CD14-positive monocyte (primary cell): ENCODE data around the gene KAT14. TPM values are rescaled to one million over a fixed set of nuclear protein-coding genes. Genes with fewer than 3 reads are reported as not detected.
"Not testable (repeated sequence)": the region's sequence is repeated elsewhere in the genome, so short reads cannot be mapped to it uniquely, and the experiment has no call there.

ENCODE experiments used
- DNase-seq, 3 donors: peaks; one replicate each; pipeline ENCODE4 v3.0.0-alpha.2; 2011 to 2022
- H2AFZ ChIP-seq: 2 replicates; pipeline ENCODE4 v1.6.0; 2012; ENCODE audit warnings: mild to moderate bottlenecking, low read depth, low read length, inconsistent platforms; ENCODE audit not compliant: insufficient read depth, poor library complexity, severe bottlenecking
- H3K27ac ChIP-seq, 2 donors: 1 replicate in 1 of 2; 2 replicates in 1 of 2; pipeline ENCODE4 v1.5.1; 2012 to 2013; ENCODE audit warnings: low read length in 2 of 2, control low read depth in 1 of 2, inconsistent platforms in 1 of 2, low read depth in 1 of 2, mild to moderate bottlenecking in 1 of 2
- H3K27me3 ChIP-seq, 2 donors: one replicate each; pipeline versions ENCODE4 v1.6.0 to v1.6.1; 2011 to 2013; ENCODE audit warnings: low read length in 2 of 2; ENCODE audit not compliant: control insufficient read depth in 2 of 2, insufficient read depth in 2 of 2
- H3K36me3 ChIP-seq, 2 donors: replicated peaks in 1 of 2; 1 replicate in 1 of 2; 2 replicates in 1 of 2; pipeline versions ENCODE4 v1.5.1 to v1.6.1; 2012 to 2013; ENCODE audit warnings: low read length in 2 of 2, control low read depth in 1 of 2, inconsistent platforms in 1 of 2, mild to moderate bottlenecking in 1 of 2; ENCODE audit not compliant: insufficient read depth in 2 of 2, control insufficient read depth in 1 of 2
- H3K4me1 ChIP-seq, 2 donors: 1 replicate in 1 of 2; 2 replicates in 1 of 2; pipeline versions ENCODE4 v1.5.1 to v1.6.1; 2012 to 2013; ENCODE audit warnings: low read length in 2 of 2, control low read depth in 1 of 2, inconsistent platforms in 1 of 2, mild to moderate bottlenecking in 1 of 2, moderate library complexity in 1 of 2; ENCODE audit not compliant: insufficient read depth in 2 of 2, control insufficient read depth in 1 of 2
- H3K4me2 ChIP-seq: replicated peaks from 2 replicates; pipeline ENCODE3; 2012; ENCODE audit warnings: low read length, moderate library complexity, mild to moderate bottlenecking; ENCODE audit not compliant: poor library complexity, severe bottlenecking; ENCODE audit errors: extremely low read depth
- H3K4me3 ChIP-seq, 3 experiments: fragments of 200-600 bp in 1 of 3; sonication (generic) in 1 of 3; replicated peaks in 1 of 3; 1 replicate in 2 of 3; 2 replicates in 1 of 3; pipeline ENCODE4 v1.5.1; 2011 to 2013; ENCODE audit warnings: low read length in 3 of 3, mild to moderate bottlenecking in 3 of 3, control low read depth in 2 of 3, low read depth in 2 of 3, inconsistent platforms in 1 of 3, moderate library complexity in 1 of 3
- H3K79me2 ChIP-seq: 2 replicates; pipeline ENCODE4 v1.6.0; 2012; ENCODE audit warnings: mild to moderate bottlenecking, control low read depth, inconsistent platforms, low read length, moderate library complexity; ENCODE audit not compliant: insufficient read depth
- H3K9ac ChIP-seq: 2 replicates; pipeline ENCODE4 v1.6.0; 2017; ENCODE audit warnings: low read length, mild to moderate bottlenecking; ENCODE audit not compliant: insufficient read depth, poor library complexity, severe bottlenecking
- H3K9me3 ChIP-seq, 2 donors: replicated peaks in 1 of 2; 1 replicate in 1 of 2; 2 replicates in 1 of 2; pipeline versions ENCODE4 v1.5.1 to v1.6.1; 2012 to 2013; ENCODE audit warnings: low read length in 2 of 2, control low read depth in 1 of 2; ENCODE audit not compliant: control insufficient read depth in 1 of 2, insufficient read depth in 1 of 2
- H4K20me1 ChIP-seq: 2 replicates; pipeline ENCODE4 v1.6.0; 2012; ENCODE audit warnings: mild to moderate bottlenecking, low read length, control low read depth, moderate library complexity; ENCODE audit not compliant: insufficient read depth
- H3K27ac Mint-ChIP-seq, 7 donors: one replicate each; pipeline ENCODE4 v1.8.0; 2020; ENCODE audit warnings: mild to moderate bottlenecking in 7 of 7, mixed read lengths in 7 of 7, moderate library complexity in 6 of 7, inconsistent platforms in 2 of 7
- H3K27me3 Mint-ChIP-seq, 3 donors: one replicate each; pipeline ENCODE4 v1.8.0; 2021 to 2022; ENCODE audit warnings: low read depth in 3 of 3, mild to moderate bottlenecking in 3 of 3, mixed read lengths in 3 of 3, moderate library complexity in 3 of 3, inconsistent platforms in 1 of 3
- H3K36me3 Mint-ChIP-seq, 2 donors: one replicate each; pipeline ENCODE4 v1.8.0; 2020; ENCODE audit warnings: mixed read lengths in 2 of 2, inconsistent platforms in 1 of 2, mild to moderate bottlenecking in 1 of 2
- H3K4me1 Mint-ChIP-seq: one replicate; pipeline ENCODE4 v1.8.0; 2020; ENCODE audit warnings: mild to moderate bottlenecking, mixed read lengths
- H3K4me3 Mint-ChIP-seq, 2 donors: one replicate each; pipeline ENCODE4 v1.8.0; 2020; ENCODE audit warnings: mild to moderate bottlenecking in 2 of 2, mixed read lengths in 2 of 2, moderate library complexity in 1 of 2
- H3K9me3 Mint-ChIP-seq, 7 donors: one replicate each; pipeline ENCODE4 v1.8.0; 2020 to 2022; ENCODE audit warnings: mixed read lengths in 7 of 7, mild to moderate bottlenecking in 6 of 7, moderate library complexity in 6 of 7, inconsistent platforms in 2 of 7
- WGBS: methylation state at CpG from one replicate; pipeline ENCODE4 v1.1.5; 2013; ENCODE audit warnings: missing lambda C conversion rate; ENCODE audit not compliant: insufficient coverage; 5-methylcytosine and 5-hydroxymethylcytosine counted together
- intact Hi-C, 2 donors: fragments of 100-400 bp; cut with micrococcal nuclease; formaldehyde crosslinking; loops; one replicate each; pipeline versions ENCODE4 v1.15.0 to v1.15.1; 2023
- polyA plus RNA-seq, 3 donors: library from polyadenylated mRNA; depleted of rRNA in 1 of 3; unstranded in 2 of 3; stranded (reverse) in 1 of 3; fragments of 300-500 nt in 2 of 3; fragments of >200 nt in 1 of 3; fragmentation: Illumina TruSeq in 2 of 3; gene quantifications; 1 replicate in 2 of 3; 2 replicates in 1 of 3; pipeline ENCODE4 v1.2.3, GENCODE V29; 2012 to 2021
- TF ChIP-seq, protein P1 (sequence below): fragments of 200-600 bp; IDR thresholded peaks from one replicate; pipeline ENCODE4 v1.8.0; 2022; ENCODE audit warnings: antibody characterized with exemption, mild to moderate bottlenecking

The KAT14 gene
- polyA plus RNA-seq, 3 donors: 3.4 to 6.0 (median 5.7) TPM

GRCh38 chr20:18202966-18203365 is 65.3 kb downstream of the KAT14 start:
- Histone ChIP-seq H3K27ac (no peak overlapping the region), H3K9ac (no peak overlapping the region), H3K36me3 (no peaks in the 10 kb centered on the region), H3K4me3 (no peak overlapping the region), H3K4me1 (no peaks in the 10 kb centered on the region), H3K27me3 (no peaks in the 10 kb centered on the region), H4K20me1 (no peaks in the 10 kb centered on the region), H3K9me3 (peaks cover 6 to 8% of the 10 kb centered on the region in 2 donors), H3K79me2 (no peaks in the 10 kb centered on the region), H2AFZ (no peak overlapping the region), H3K4me2 (no peak overlapping the region)
- TF ChIP-seq, protein P1, sequence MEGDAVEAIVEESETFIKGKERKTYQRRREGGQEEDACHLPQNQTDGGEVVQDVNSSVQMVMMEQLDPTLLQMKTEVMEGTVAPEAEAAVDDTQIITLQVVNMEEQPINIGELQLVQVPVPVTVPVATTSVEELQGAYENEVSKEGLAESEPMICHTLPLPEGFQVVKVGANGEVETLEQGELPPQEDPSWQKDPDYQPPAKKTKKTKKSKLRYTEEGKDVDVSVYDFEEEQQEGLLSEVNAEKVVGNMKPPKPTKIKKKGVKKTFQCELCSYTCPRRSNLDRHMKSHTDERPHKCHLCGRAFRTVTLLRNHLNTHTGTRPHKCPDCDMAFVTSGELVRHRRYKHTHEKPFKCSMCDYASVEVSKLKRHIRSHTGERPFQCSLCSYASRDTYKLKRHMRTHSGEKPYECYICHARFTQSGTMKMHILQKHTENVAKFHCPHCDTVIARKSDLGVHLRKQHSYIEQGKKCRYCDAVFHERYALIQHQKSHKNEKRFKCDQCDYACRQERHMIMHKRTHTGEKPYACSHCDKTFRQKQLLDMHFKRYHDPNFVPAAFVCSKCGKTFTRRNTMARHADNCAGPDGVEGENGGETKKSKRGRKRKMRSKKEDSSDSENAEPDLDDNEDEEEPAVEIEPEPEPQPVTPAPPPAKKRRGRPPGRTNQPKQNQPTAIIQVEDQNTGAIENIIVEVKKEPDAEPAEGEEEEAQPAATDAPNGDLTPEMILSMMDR: no peak
- no peak for DNase-seq
- H3K27ac Mint-ChIP-seq: no peak overlapping the region
- intact Hi-C loops: no loop called here
- H3K36me3 Mint-ChIP-seq: no peaks in the 10 kb centered on the region
- H3K4me1 Mint-ChIP-seq: no peaks in the 10 kb centered on the region
- H3K4me3 Mint-ChIP-seq: no peak overlapping the region
- H3K27me3 Mint-ChIP-seq: peaks cover 0 to 1% (median 0%) of the 10 kb centered on the region in 3 donors
- peaks cover 6 to 15% (median 10%) of the 10 kb centered on the region in 7 donors for H3K9me3 Mint-ChIP-seq

DNA sequence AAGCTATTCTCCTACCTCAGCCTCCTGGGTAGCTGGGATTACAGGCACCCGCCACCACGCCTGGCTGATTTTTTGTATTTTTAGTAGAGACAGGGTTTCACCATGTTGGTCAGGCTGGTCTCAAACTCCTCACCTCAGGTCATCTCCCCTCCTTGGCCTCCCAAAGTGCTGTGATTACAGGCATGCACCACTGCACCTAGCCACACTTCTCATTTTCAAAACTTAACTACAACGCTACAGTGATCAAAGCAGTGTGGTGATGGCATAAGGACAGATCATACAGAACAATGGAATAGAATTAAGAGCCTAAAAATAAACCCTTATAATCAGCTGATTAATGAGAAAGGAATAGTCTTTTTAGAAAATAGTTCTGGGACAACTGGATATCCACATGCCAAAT is 66.0 kb downstream of the KAT14 start:
- H3K4me1 Mint-ChIP-seq, H3K79me2 ChIP-seq, H4K20me1 ChIP-seq, H2AFZ ChIP-seq, DNase-seq, H3K27ac ChIP-seq, H3K4me1 ChIP-seq, intact Hi-C loops, H3K4me2 ChIP-seq, H3K9ac ChIP-seq, H3K36me3 ChIP-seq, H3K4me3 ChIP-seq, H3K27me3 ChIP-seq, H3K4me3 Mint-ChIP-seq, H3K27ac Mint-ChIP-seq, H3K27me3 Mint-ChIP-seq, H3K36me3 Mint-ChIP-seq, H3K9me3 ChIP-seq: not testable (repeated sequence)
- peaks cover 6 to 15% (median 10%) of the 10 kb centered on the region in 7 donors for H3K9me3 Mint-ChIP-seq
- no CpG with 5 or more reads among the region's 3 CpGs for WGBS
